Ovary (tissue), 9 donors: ENCODE results near the gene DHRS11. TPM values are rescaled to one million over a fixed set of nuclear protein-coding genes. Genes with fewer than 3 reads are reported as not detected.

Experiments used
- DNase-seq, 5 donors: peaks; one replicate each; pipeline ENCODE4 v3.0.0-alpha.2; 2019 to 2020
- H3K27ac ChIP-seq, 2 donors: fragments of 200-600 bp; one replicate each; pipeline versions ENCODE4 v1.5.1 to v1.8.0; 2019 to 2022
- H3K27me3 ChIP-seq: fragments of 200-600 bp; one replicate; pipeline ENCODE4 v1.8.0; 2022
- H3K36me3 ChIP-seq: fragments of 200-600 bp; sonication (generic); one replicate; pipeline ENCODE4 v1.5.1; 2019
- H3K4me1 ChIP-seq: one replicate; pipeline ENCODE4 v1.8.1; 2013; ENCODE audit warnings: mild to moderate bottlenecking, moderate library complexity; ENCODE audit not compliant: insufficient read depth
- H3K4me3 ChIP-seq: fragments of 200-600 bp; sonication (generic); one replicate; pipeline ENCODE4 v1.5.1; 2017
- H3K9me3 ChIP-seq, 2 donors: fragments of 200-600 bp in 1 of 2; sonication (generic) in 1 of 2; one replicate each; pipeline versions ENCODE4 v1.5.1 to v1.8.1; 2013 to 2019; ENCODE audit warnings: mild to moderate bottlenecking in 1 of 2, moderate library complexity in 1 of 2
- CTCF ChIP-seq, 3 donors: fragments of 450-650 bp in 2 of 3; fragments of 200-600 bp in 1 of 3; IDR thresholded peaks; one replicate each; pipeline versions ENCODE4 v1.5.1 to v1.8.0; 2016 to 2022; ENCODE audit warnings: antibody characterized with exemption in 3 of 3, mild to moderate bottlenecking in 1 of 3
- EP300 ChIP-seq: sonication (generic); formaldehyde crosslinking; IDR thresholded peaks from one replicate; pipeline ENCODE4 v1.6.1; 2017; ENCODE audit warnings: antibody characterized with exemption
- POLR2A ChIP-seq: fragments of 450-650 bp; IDR thresholded peaks from one replicate; pipeline ENCODE4 v1.6.1; 2017; ENCODE audit warnings: antibody characterized with exemption, mild to moderate bottlenecking, moderate library complexity
- WGBS, 3 donors: extraction: QIAGEN DNeasy Blood & Tissue Kit in 1 of 3; methylation state at CpG; one replicate each; pipeline versions ENCODE4 v1.1.5 to v1.1.7; 2013 to 2017; 5-methylcytosine and 5-hydroxymethylcytosine counted together
- intact Hi-C, 4 donors: fragments of 100-400 bp; cut with DNase I; formaldehyde crosslinking; loops; one replicate each; pipeline versions ENCODE4 v1.11.0 to v1.15.1; 2022 to 2023
- polyA plus RNA-seq, 2 donors: library from polyadenylated mRNA; stranded (reverse); fragments of 200-250 nt in 1 of 2; fragments of 350-450 nt in 1 of 2; fragmentation: Illumina TruSeq in 1 of 2; extraction: RNeasy Lipid Tissue Mini Kit (QIAGEN cat#74804) in 1 of 2; gene quantifications; one replicate each; pipeline ENCODE4 v1.2.3, GENCODE V29; 2013 to 2014
- total RNA-seq, 7 donors: library from RNA; depleted of rRNA in 2 of 7; stranded (reverse); fragments of >200 nt in 2 of 7; fragmentation: NEBNext Ultra II Directional in 3 of 7; extraction: Animal tissue kit (Norgen Biotek cat#: 25700) in 3 of 7; gene quantifications; one replicate each; pipeline versions ENCODE4 v1.1.0 to v1.2.4, GENCODE V29; 2016 to 2023
- donor health status: DM: no; HTN: no; CAD: no; lungs with moderate emphysema.
- donor health status: DM: no; HTN: no; CAD: no.
- donor health status: Bipolar disorder and iron deficiency.
- donor health status: DM: yes; HTN: yes; CAD: no.
- donor health status: DM: no; HTN: no; CAD: no.
- donor health status: DM: yes; HTN: yes; CAD: no.

DHRS11 gene
- total and polyA plus RNA-seq, 9 donors, result 3.0 to 10.2 (median 6.6) TPM

- WGBS, 3 donors, result 51 to 57% (median 55%) methylated on average over 10 of the region's 10 CpGs
- Histone ChIP-seq H3K27me3 (no peaks in the 10 kb centered on the region), H3K4me3 (no peak overlapping the region), H3K9me3 (no peaks in the 10 kb centered on the region), H3K36me3 (no peaks in the 10 kb centered on the region), H3K4me1 (peaks cover 6% of the 10 kb centered on the region), H3K27ac (no peak overlapping the region)
- DNase-seq, result no peak
- intact Hi-C loops, result no loop called here
- TF ChIP-seq POLR2A (no peak), CTCF (IDR thresholded peaks at IDR 0.05) (no peak), EP300 (no peak)
Observed at GRCh38 chr17:36640836-36641235, 49.2 kb downstream of the DHRS11 start.

- Histone ChIP-seq H3K4me1 (peaks cover 6% of the 10 kb centered on the region), H3K4me3 (no peak overlapping the region), H3K9me3 (no peaks in the 10 kb centered on the region), H3K27me3 (no peaks in the 10 kb centered on the region), H3K36me3 (no peaks in the 10 kb centered on the region), H3K27ac (no peak overlapping the region)
- no peak for TF ChIP-seq POLR2A
- no peak for TF ChIP-seq EP300
- TF ChIP-seq CTCF (IDR thresholded peaks at IDR 0.05), result no peak
- intact Hi-C loops, result no loop called here
- no peak for DNase-seq
- 3 to 4% (median 3%) methylated on average over 32 to 43 of the region's 43 CpGs for WGBS, 3 donors
Observed at GRCh38 chr17:36641331-36641876, 49.7 kb downstream of the DHRS11 start.

GRCh38 chr17:36641877-36642845 is 50.5 kb downstream of the DHRS11 start:
- peaks cover 6% of the 10 kb centered on the region for H3K4me1 ChIP-seq
- no peak overlapping the region for H3K27ac ChIP-seq
- no peak overlapping the region for H3K4me3 ChIP-seq
- intact Hi-C loops, result no loop called here
- TF ChIP-seq POLR2A (no peak), CTCF (IDR thresholded peaks at IDR 0.05) (no peak), EP300 (no peak)
- H3K36me3 ChIP-seq, result no peaks in the 10 kb centered on the region
- no peaks in the 10 kb centered on the region for H3K27me3 ChIP-seq
- DNase-seq, result no peak
- no peaks in the 10 kb centered on the region for H3K9me3 ChIP-seq
- 10 to 11% (median 10%) methylated on average over 46 to 63 of the region's 64 CpGs for WGBS, 3 donors

DNA sequence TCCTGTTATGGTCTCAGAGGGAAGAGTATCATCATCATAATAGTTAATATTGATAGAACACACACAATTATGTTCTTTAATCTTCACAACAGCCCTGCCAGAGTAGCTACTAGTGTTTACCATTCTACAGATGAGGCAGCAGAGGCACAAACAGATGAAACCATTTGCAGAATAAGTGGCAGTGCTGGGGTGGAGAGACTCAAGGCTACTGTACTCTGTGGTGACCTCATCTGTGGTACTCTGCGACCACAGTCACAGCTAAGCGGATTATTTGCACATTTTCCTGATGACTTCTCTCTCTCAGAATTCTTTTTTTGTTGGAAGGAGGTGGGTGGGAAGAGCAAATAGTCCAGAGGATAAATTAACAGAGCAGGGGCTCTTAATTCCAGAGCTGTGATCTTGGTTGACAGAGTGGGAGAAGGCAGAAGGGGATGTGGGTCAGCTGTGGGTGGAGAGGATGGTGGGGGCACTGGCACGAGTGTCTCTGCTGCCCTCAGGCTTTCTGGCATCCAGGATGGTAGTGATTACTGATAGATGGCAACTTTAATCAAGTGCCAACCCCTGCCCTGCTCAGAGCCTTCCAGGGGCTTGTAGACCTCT is 51.5 kb downstream of the DHRS11 start:
- no peaks in the 10 kb centered on the region for H3K9me3 ChIP-seq
- no peak for TF ChIP-seq POLR2A
- TF ChIP-seq EP300, result no peak
- TF ChIP-seq CTCF (IDR thresholded peaks at IDR 0.05), result no peak
- H3K36me3 ChIP-seq, result no peaks in the 10 kb centered on the region
- H3K4me3 ChIP-seq, result no peak overlapping the region
- no peak overlapping the region for H3K27ac ChIP-seq
- intact Hi-C loops, result no loop called here
- H3K4me1 ChIP-seq, result peaks cover 6% of the 10 kb centered on the region
- DNase-seq, result no peak
- no peaks in the 10 kb centered on the region for H3K27me3 ChIP-seq
- 65 to 78% (median 76%) methylated on average over 3 of the region's 3 CpGs for WGBS, 3 donors
